Smooth muscle cell (in vitro differentiated cells): ENCODE results near the gene PEPD. TPM values are rescaled to one million over a fixed set of nuclear protein-coding genes. Genes with fewer than 3 reads are reported as not detected.

Experiments used
- DNase-seq: peaks from one replicate; lab custom pipeline; 2025; ENCODE audit not compliant: unreplicated experiment; lab: John Stamatoyannopoulos, UW
- H2AFZ ChIP-seq: fragments of 200-600 bp; sonication (generic); 2 replicates; pipeline ENCODE4 v1.6.0; 2016; ENCODE audit warnings: antibody characterized with exemption, low read depth, mild to moderate bottlenecking
- H3F3A ChIP-seq: fragments of 200-600 bp; sonication (generic); 2 replicates; pipeline ENCODE4 v1.6.0; 2017; ENCODE audit warnings: antibody characterized with exemption, low read depth
- H3K27ac ChIP-seq: fragments of 200-600 bp; sonication (generic); 2 replicates; pipeline ENCODE4 v1.5.1; 2016; ENCODE audit warnings: low read depth, mild to moderate bottlenecking
- H3K27me3 ChIP-seq: fragments of 200-600 bp; sonication (generic); 2 replicates; pipeline ENCODE4 v1.6.1; 2016; ENCODE audit warnings: low read depth, mild to moderate bottlenecking
- H3K36me3 ChIP-seq: fragments of 200-600 bp; sonication (generic); 2 replicates; pipeline ENCODE4 v1.5.1; 2016; ENCODE audit warnings: low read depth
- H3K4me1 ChIP-seq: fragments of 200-600 bp; sonication (generic); 2 replicates; pipeline ENCODE4 v1.5.1; 2016; ENCODE audit warnings: low read depth
- H3K4me2 ChIP-seq: fragments of 200-600 bp; sonication (generic); 2 replicates; pipeline ENCODE4 v1.6.0; 2016; ENCODE audit warnings: mild to moderate bottlenecking
- H3K4me3 ChIP-seq: fragments of 200-600 bp; sonication (generic); 2 replicates; pipeline ENCODE4 v1.5.1; 2016; ENCODE audit warnings: mild to moderate bottlenecking
- H3K79me2 ChIP-seq: fragments of 200-600 bp; sonication (generic); 2 replicates; pipeline ENCODE4 v1.6.0; 2016; ENCODE audit warnings: low read depth, mild to moderate bottlenecking
- H3K9ac ChIP-seq: fragments of 200-600 bp; sonication (generic); 2 replicates; pipeline ENCODE4 v1.6.0; 2016; ENCODE audit warnings: low read depth
- H3K9me3 ChIP-seq: fragments of 200-600 bp; sonication (generic); replicated peaks from 2 replicates; pipeline ENCODE4 v1.5.1; 2016; ENCODE audit warnings: low read depth
- H4K20me1 ChIP-seq: fragments of 200-600 bp; sonication (generic); 2 replicates; pipeline ENCODE4 v1.6.0; 2016; ENCODE audit warnings: low read depth
- WGBS: methylation state at CpG from one replicate; pipeline ENCODE4 v1.1.7; 2016; ENCODE audit warnings: low lambda C conversion rate; 5-methylcytosine and 5-hydroxymethylcytosine counted together
- polyA plus RNA-seq: library from polyadenylated mRNA; unstranded; fragments of >200 nt; fragmentation: Nextera tagmentation; extraction: Ambion mirVana; gene quantifications from 2 replicates; pipeline ENCODE4 v1.2.1, GENCODE V29; 2016
- total RNA-seq: library from RNA; depleted of rRNA; stranded (reverse); fragments of >200 nt; gene quantifications from 2 replicates; pipeline ENCODE4 v1.2.3, GENCODE V29; 2014
- TF ChIP-seq, protein P1 (sequence below): fragments of 200-600 bp; sonication (generic); IDR thresholded peaks from 2 replicates; pipeline ENCODE4 v1.5.1; 2017; ENCODE audit warnings: borderline replicate concordance, mild to moderate bottlenecking, antibody characterized with exemption; ENCODE audit not compliant: insufficient read depth, poor library complexity, severe bottlenecking

The PEPD gene
- total and polyA plus RNA-seq, 2 experiments from 2014 or later = 57.2 to 70.4 TPM

GRCh38 chr19:33379151-33379829 is 142.3 kb downstream of the PEPD start:
- Histone ChIP-seq H3F3A (no peaks in the 10 kb centered on the region), H3K4me2 (no peak overlapping the region), H3K27ac (no peak overlapping the region), H2AFZ (no peak overlapping the region), H3K9ac (no peak overlapping the region), H3K9me3 (no peaks in the 10 kb centered on the region), H3K4me3 (no peak overlapping the region), H3K79me2 (peaks cover 100% of the 10 kb centered on the region), H3K36me3 (no peaks in the 10 kb centered on the region), H3K4me1 (peaks cover 18% of the 10 kb centered on the region), H3K27me3 (no peaks in the 10 kb centered on the region), H4K20me1 (peaks cover 100% of the 10 kb centered on the region)
- no peak for DNase-seq
- TF ChIP-seq, protein P1, sequence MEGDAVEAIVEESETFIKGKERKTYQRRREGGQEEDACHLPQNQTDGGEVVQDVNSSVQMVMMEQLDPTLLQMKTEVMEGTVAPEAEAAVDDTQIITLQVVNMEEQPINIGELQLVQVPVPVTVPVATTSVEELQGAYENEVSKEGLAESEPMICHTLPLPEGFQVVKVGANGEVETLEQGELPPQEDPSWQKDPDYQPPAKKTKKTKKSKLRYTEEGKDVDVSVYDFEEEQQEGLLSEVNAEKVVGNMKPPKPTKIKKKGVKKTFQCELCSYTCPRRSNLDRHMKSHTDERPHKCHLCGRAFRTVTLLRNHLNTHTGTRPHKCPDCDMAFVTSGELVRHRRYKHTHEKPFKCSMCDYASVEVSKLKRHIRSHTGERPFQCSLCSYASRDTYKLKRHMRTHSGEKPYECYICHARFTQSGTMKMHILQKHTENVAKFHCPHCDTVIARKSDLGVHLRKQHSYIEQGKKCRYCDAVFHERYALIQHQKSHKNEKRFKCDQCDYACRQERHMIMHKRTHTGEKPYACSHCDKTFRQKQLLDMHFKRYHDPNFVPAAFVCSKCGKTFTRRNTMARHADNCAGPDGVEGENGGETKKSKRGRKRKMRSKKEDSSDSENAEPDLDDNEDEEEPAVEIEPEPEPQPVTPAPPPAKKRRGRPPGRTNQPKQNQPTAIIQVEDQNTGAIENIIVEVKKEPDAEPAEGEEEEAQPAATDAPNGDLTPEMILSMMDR = no peak
- WGBS = 96% methylated on average over 16 of the region's 16 CpGs

DNA sequence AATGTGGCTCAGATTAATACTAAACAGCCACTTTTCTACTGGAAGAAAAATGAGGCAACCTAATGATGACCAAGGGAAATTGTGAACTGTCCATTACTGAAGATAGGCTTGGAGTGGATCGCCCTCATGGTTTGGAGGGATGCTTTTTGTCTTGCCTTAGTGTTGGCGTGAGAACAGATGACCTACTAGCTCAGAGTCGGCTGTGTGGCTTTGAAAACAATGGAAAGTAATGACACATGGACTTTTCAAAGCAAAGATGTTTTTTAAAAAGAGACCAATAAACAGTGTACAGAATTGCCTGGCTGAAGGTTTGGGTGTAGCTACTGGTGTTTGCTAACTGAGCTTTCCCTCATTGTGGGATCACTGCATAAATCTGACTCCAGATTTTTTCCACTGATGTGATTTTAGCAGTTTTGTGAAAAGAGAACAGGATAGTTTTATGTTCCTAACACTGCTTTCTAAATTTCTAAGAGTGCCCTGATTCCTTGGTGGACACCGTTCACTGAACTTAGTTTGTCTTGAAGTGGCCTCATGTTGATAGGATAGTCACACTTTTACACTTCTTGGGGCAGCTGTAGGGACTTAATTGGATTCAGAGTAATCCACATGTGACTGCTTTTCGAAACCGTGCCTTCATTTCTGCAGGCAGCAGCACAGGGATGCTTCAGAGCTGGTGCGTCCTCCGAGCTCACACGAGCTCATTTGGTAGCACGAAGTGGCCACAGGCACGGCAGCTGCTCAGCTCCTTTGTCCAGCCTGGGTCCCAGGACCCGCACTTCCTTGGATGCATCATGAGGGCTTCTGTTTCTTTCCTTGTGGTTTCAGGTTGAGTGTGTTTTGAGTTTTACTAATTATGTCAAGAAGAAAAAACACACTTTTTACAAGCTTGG is 143.8 kb downstream of the PEPD start:
- Histone ChIP-seq H2AFZ (no peak overlapping the region), H3K4me1 (peaks cover 18% of the 10 kb centered on the region), H3K36me3 (no peaks in the 10 kb centered on the region), H3K9me3 (no peaks in the 10 kb centered on the region), H3K27me3 (no peaks in the 10 kb centered on the region), H3K27ac (no peak overlapping the region), H3K4me2 (no peak overlapping the region), H3F3A (no peaks in the 10 kb centered on the region), H3K79me2 (peaks cover 88% of the 10 kb centered on the region), H3K4me3 (no peak overlapping the region), H3K9ac (no peak overlapping the region), H4K20me1 (peaks cover 87% of the 10 kb centered on the region)
- TF ChIP-seq, protein P1 = no peak
- 83% methylated on average over 12 of the region's 12 CpGs for WGBS
- DNase-seq = no peak

DNA sequence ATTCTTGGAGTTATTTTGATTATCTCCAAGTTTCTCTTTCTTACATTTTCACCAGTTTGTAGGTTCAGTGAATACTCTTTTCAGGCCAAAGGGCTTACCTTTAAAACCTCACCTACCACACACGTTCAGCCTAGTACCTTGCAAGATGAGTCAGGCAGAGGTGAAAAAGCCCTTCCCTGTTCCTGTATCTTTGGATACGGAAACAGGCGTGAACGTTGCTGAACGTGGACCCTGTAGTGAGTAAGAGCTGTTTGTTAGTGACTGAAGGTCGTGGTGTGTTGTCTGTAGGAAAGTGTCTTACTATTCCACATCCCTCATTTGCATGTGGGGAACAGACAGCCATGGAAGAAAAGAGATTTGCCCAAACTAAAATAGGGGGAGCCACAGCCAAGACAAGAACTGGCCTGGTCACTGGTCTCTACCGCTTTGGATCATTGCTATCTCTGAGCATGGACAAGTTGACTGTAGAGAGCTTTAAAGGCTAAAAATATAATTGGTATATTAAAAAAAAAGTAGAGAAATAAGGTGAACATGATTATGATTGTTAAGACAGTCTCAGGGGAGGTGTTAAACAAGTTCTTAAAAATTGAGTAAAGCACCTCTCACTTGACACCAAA is 144.5 kb downstream of the PEPD start:
- Histone ChIP-seq H3K9ac (no peak overlapping the region), H3K79me2 (peaks cover 80% of the 10 kb centered on the region), H3K4me3 (peak overlapping the region; percentile 7), H3K27me3 (no peaks in the 10 kb centered on the region), H2AFZ (no peak overlapping the region), H3K36me3 (no peaks in the 10 kb centered on the region), H4K20me1 (peaks cover 79% of the 10 kb centered on the region), H3K4me2 (peak overlapping the region; percentile 18), H3K9me3 (no peaks in the 10 kb centered on the region), H3F3A (no peaks in the 10 kb centered on the region), H3K27ac (peak overlapping the region; percentile 63), H3K4me1 (peaks cover 18% of the 10 kb centered on the region)
- TF ChIP-seq, protein P1 = no peak
- 66% methylated on average over 7 of the region's 7 CpGs for WGBS
- DNase-seq = no peak
